ENCODE data around the gene SPTBN1. TPM values are rescaled to one million over a fixed set of nuclear protein-coding genes. Genes with fewer than 3 reads are reported as not detected.
A peak's percentile ranks its signal among the peaks of the same experiment; 100 is the strongest.

The SPTBN1 gene
- total and polyA plus RNA-seq, 2 of the 13 experiments (the other 11 are each of a cell fraction or from before 2014, with no cell fraction given): 123 to 299 TPM

DNA sequence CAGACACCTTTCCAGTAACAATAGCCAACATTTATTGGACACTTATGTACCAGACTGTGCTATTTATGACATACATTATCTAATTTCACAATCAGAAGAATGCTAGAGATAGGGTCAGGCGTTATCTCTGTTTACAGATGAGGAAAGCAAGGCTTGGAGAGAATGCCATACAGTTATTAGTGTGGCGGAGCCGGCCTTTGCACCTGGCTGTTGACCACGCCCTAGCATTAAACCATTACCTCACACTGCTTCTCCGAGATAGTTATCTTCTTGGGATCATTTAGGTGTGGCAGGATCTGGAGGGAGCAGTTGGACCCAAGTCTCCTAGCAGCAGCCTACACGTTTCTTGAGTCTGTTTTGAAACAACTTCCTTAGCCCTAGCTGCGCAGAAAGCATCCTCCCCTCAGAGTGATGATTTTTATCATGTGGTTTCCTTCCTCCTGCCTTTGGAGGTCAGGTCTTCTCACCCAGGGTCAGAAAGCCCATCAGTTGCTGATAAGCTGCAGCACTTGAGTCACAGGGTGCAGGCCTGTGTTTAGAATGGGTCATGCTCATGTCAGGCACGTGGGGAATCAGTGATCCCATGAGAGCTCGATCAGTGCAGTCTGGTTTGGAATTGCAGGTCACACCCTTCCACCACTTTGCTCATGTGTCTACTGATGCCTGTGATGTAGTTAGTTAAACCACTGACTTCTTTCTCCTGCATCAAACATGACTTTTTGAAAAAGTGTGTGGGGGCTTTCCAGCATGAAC is 118.2 kb downstream of the SPTBN1 start (continued):
- TF ChIP-seq, protein P1, sequence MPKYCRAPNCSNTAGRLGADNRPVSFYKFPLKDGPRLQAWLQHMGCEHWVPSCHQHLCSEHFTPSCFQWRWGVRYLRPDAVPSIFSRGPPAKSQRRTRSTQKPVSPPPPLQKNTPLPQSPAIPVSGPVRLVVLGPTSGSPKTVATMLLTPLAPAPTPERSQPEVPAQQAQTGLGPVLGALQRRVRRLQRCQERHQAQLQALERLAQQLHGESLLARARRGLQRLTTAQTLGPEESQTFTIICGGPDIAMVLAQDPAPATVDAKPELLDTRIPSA (CRISPR knock-in tag; IDR thresholded peaks at IDR 0.05; ENCODE audit: borderline replicate concordance): no peak
- TF ChIP-seq ERF (CRISPR knock-in tag; IDR thresholded peaks at IDR 0.05) (peak; percentile 24), RAD51 (IDR thresholded peaks at IDR 0.05; ENCODE audit: borderline replicate concordance) (no peak), ZNF224 (CRISPR knock-in tag; IDR thresholded peaks at IDR 0.05) (0 out of 2 replicates have a peak, but pooled peaks have one; percentile 62), FOXK1 (CRISPR knock-in tag; IDR thresholded peaks at IDR 0.05; ENCODE audit: borderline replicate concordance, low read depth) (peak; percentile 59; the same call in 1 of the 2 replicates), ZC3H13 (CRISPR knock-in tag; IDR thresholded peaks at IDR 0.05) (no peak), MBNL3 (CRISPR knock-in tag; conservative IDR thresholded peaks at IDR 0.05) (no peak), TRIM24 (CRISPR knock-in tag; IDR thresholded peaks at IDR 0.05) (no peak), NBN (conservative IDR thresholded peaks at IDR 0.05) (no peak), PAF1 (CRISPR knock-in tag; IDR thresholded peaks at IDR 0.05) (no peak), TOE1 (CRISPR knock-in tag; IDR thresholded peaks at IDR 0.05) (no peak), NFKB2 (CRISPR knock-in tag; IDR thresholded peaks at IDR 0.05; ENCODE audit: borderline replicate concordance) (no peak)
- TF ChIP-seq, protein P2, sequence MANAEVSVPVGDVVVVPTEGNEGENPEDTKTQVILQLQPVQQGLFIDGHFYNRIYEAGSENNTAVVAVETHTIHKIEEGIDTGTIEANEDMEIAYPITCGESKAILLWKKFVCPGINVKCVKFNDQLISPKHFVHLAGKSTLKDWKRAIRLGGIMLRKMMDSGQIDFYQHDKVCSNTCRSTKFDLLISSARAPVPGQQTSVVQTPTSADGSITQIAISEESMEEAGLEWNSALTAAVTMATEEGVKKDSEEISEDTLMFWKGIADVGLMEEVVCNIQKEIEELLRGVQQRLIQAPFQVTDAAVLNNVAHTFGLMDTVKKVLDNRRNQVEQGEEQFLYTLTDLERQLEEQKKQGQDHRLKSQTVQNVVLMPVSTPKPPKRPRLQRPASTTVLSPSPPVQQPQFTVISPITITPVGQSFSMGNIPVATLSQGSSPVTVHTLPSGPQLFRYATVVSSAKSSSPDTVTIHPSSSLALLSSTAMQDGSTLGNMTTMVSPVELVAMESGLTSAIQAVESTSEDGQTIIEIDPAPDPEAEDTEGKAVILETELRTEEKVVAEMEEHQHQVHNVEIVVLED (CRISPR knock-in tag; IDR thresholded peaks at IDR 0.05; ENCODE audit: borderline replicate concordance): no peak
- TF ChIP-seq, protein P3, sequence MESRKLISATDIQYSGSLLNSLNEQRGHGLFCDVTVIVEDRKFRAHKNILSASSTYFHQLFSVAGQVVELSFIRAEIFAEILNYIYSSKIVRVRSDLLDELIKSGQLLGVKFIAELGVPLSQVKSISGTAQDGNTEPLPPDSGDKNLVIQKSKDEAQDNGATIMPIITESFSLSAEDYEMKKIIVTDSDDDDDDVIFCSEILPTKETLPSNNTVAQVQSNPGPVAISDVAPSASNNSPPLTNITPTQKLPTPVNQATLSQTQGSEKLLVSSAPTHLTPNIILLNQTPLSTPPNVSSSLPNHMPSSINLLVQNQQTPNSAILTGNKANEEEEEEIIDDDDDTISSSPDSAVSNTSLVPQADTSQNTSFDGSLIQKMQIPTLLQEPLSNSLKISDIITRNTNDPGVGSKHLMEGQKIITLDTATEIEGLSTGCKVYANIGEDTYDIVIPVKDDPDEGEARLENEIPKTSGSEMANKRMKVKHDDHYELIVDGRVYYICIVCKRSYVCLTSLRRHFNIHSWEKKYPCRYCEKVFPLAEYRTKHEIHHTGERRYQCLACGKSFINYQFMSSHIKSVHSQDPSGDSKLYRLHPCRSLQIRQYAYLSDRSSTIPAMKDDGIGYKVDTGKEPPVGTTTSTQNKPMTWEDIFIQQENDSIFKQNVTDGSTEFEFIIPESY (CRISPR knock-in tag; IDR thresholded peaks at IDR 0.05): peak; percentile 89
- TF ChIP-seq, protein P4, sequence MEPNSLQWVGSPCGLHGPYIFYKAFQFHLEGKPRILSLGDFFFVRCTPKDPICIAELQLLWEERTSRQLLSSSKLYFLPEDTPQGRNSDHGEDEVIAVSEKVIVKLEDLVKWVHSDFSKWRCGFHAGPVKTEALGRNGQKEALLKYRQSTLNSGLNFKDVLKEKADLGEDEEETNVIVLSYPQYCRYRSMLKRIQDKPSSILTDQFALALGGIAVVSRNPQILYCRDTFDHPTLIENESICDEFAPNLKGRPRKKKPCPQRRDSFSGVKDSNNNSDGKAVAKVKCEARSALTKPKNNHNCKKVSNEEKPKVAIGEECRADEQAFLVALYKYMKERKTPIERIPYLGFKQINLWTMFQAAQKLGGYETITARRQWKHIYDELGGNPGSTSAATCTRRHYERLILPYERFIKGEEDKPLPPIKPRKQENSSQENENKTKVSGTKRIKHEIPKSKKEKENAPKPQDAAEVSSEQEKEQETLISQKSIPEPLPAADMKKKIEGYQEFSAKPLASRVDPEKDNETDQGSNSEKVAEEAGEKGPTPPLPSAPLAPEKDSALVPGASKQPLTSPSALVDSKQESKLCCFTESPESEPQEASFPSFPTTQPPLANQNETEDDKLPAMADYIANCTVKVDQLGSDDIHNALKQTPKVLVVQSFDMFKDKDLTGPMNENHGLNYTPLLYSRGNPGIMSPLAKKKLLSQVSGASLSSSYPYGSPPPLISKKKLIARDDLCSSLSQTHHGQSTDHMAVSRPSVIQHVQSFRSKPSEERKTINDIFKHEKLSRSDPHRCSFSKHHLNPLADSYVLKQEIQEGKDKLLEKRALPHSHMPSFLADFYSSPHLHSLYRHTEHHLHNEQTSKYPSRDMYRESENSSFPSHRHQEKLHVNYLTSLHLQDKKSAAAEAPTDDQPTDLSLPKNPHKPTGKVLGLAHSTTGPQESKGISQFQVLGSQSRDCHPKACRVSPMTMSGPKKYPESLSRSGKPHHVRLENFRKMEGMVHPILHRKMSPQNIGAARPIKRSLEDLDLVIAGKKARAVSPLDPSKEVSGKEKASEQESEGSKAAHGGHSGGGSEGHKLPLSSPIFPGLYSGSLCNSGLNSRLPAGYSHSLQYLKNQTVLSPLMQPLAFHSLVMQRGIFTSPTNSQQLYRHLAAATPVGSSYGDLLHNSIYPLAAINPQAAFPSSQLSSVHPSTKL (CRISPR knock-in tag; IDR thresholded peaks at IDR 0.05): peak; percentile 96
- TF ChIP-seq, protein P5, sequence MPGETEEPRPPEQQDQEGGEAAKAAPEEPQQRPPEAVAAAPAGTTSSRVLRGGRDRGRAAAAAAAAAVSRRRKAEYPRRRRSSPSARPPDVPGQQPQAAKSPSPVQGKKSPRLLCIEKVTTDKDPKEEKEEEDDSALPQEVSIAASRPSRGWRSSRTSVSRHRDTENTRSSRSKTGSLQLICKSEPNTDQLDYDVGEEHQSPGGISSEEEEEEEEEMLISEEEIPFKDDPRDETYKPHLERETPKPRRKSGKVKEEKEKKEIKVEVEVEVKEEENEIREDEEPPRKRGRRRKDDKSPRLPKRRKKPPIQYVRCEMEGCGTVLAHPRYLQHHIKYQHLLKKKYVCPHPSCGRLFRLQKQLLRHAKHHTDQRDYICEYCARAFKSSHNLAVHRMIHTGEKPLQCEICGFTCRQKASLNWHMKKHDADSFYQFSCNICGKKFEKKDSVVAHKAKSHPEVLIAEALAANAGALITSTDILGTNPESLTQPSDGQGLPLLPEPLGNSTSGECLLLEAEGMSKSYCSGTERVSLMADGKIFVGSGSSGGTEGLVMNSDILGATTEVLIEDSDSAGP (CRISPR knock-in tag; IDR thresholded peaks at IDR 0.05; ENCODE audit: borderline replicate concordance): 0 out of 2 replicates have a peak, but pooled peaks have one; percentile 26
- TF ChIP-seq, protein P6, sequence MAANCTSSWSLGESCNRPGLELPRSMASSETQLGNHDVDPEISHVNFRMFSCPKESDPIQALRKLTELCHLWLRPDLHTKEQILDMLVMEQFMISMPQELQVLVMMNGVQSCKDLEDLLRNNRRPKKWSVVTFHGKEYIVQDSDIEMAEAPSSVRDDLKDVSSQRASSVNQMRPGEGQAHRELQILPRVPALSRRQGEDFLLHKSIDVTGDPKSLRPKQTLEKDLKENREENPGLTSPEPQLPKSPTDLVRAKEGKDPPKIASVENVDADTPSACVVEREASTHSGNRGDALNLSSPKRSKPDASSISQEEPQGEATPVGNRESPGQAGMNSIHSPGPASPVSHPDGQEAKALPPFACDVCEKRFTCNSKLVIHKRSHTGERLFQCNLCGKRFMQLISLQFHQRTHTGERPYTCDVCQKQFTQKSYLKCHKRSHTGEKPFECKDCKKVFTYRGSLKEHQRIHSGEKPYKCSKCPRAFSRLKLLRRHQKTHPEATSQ (CRISPR knock-in tag; IDR thresholded peaks at IDR 0.05; ENCODE audit: borderline replicate concordance): no peak
